ENCODE measurements around the gene ATP6V1B1. TPM values are rescaled to one million over a fixed set of nuclear protein-coding genes. Genes with fewer than 3 reads are reported as not detected.

The ATP6V1B1 gene
- total RNA-seq, 2 experiments from 2014 or later, result not detected

GRCh38 chr2:70902579-70902978, 33.1 kb upstream of the ATP6V1B1 start:
- no peak for ATAC-seq
- Mint-ChIP-seq H3K27me3 (peaks cover 85% of the 10 kb centered on the region), H3K27ac (no peak overlapping the region), H3K9me3 (ENCODE audit: low read depth) (no peaks in the 10 kb centered on the region), H3K4me1 (peaks cover 28% of the 10 kb centered on the region), H3K36me3 (ENCODE audit: low read depth) (no peaks in the 10 kb centered on the region), H3K4me3 (no peak overlapping the region)
- ChIA-PET POLR2A (no interaction called here), CTCF (no interaction called here)
- no peak for DNase-seq
- intact Hi-C loops (cut with DNase I, micrococcal nuclease), result loop anchor here in 1 of 2 experiments (2.0 kb wide), 1 partner anchor 16 kb away; no protein-coding TSS in a partner anchor

GRCh38 chr2:70903171-70903570, 32.5 kb upstream of the ATP6V1B1 start:
- intact Hi-C loops (cut with DNase I, micrococcal nuclease), result loop anchor here in 1 of 2 experiments (2.0 kb wide), 1 partner anchor 16 kb away; no protein-coding TSS in a partner anchor
- CTCF ChIA-PET, result no interaction called here
- ATAC-seq, result no peak
- H3K27me3 Mint-ChIP-seq, result peaks cover 81% of the 10 kb centered on the region
- peaks cover 26% of the 10 kb centered on the region for H3K4me1 Mint-ChIP-seq
- no peak overlapping the region for H3K27ac Mint-ChIP-seq
- no peaks in the 10 kb centered on the region for H3K9me3 Mint-ChIP-seq (ENCODE audit: low read depth)
- H3K4me3 Mint-ChIP-seq, result no peak overlapping the region
- POLR2A ChIA-PET, result no interaction called here
- H3K36me3 Mint-ChIP-seq (ENCODE audit: low read depth), result no peaks in the 10 kb centered on the region
- DNase-seq, result no peak

DNA sequence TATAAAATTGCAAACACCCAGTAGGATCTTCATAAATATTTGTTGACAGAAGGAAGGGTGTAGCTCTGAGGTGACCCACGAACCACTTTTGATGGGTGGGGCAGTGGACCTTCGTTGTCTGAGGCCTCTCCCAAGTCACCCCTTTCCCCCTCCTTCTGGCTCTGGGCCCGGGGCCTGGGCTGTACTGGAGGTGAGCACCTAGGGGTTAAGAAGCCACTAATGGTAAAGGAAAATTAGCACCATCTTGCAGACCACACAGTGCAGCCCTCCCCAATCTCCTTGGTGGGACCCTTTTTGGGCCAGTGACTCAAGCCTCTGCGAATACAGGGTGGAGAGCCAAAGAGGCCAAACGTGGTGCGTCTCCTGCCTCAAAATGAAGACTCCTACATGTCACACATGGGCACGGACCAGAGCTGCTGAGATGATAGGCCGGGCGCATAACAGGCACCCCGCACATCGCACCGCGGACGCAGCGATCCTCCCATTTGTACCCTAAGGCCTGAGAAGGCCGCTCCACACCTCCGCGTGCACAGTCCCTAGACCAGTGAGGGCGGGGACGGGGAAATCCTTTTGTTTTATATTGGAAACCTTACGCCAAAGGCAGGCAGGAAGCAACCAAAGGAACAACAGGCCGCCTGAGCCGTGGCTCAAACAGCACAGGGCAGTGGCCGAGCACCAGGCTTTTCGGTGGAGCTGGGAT, 31.9 kb upstream of the ATP6V1B1 start:
- Mint-ChIP-seq H3K36me3 (ENCODE audit: low read depth) (no peaks in the 10 kb centered on the region), H3K27me3 (peaks cover 81% of the 10 kb centered on the region), H3K9me3 (ENCODE audit: low read depth) (no peaks in the 10 kb centered on the region), H3K27ac (no peak overlapping the region), H3K4me3 (no peak overlapping the region), H3K4me1 (peaks cover 25% of the 10 kb centered on the region)
- ATAC-seq (no peak), DNase-seq (no peak)
- ChIA-PET POLR2A (no interaction called here), CTCF (no interaction called here)
- intact Hi-C loops (cut with DNase I, micrococcal nuclease), result loop anchor here in 1 of 2 experiments (2.0 kb wide), 1 partner anchor 17 kb away; no protein-coding TSS in a partner anchor

GRCh38 chr2:70904371-70905216, 31.1 kb upstream of the ATP6V1B1 start:
- POLR2A ChIA-PET, result interaction anchor here (0.6 kb wide), 1 partner anchor 601 kb away, joined by 3 read pairs; no protein-coding TSS in a partner anchor

DNA sequence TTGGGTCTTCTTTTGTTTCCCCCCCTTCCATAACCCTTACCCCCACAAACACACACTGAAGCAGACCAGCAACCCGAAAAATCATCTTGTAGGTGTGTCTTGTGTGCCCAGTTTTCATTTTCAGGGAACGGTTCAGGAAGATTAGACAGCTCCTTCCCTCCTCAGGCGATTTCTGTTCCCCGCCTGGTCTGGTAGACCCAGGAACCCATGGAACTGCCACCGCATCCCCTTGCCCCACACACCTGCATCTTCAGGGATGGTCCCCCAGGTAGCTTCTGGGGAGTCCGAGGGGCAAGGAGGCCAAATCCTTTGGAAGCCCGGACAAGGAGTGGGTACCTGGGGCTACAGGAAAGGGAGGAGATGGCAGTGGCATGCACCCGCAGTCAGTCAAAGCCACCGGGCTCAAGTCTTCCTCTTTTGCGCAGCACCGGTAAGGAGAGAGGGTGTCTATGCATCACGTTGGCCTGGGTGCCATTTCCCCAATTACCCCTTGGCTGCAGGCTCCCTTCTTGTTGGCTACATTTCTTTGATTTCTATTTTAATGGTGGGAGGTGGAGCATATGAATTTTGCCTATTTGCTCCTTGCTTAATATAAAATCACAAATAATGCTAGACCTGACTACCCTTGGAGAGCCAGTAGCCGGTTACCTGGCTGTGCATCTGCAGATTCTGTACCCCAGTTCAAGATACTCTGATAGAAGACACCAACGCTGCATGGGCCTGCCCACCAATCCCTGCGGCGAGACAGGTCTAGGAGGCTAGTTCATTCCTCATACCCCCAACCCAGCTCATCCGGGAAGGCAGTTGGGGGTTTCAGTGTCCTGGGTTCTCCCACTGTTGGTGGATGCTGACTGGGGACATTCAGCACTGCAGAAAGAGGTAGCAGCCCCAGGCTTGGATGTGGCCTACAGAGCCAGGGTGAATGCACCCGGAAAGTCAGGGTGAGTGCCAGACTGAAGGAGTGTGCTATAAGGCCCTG, 30.0 kb upstream of the ATP6V1B1 start:
- ChIA-PET POLR2A (interaction anchor here (0.6 kb wide), 1 partner anchor 603 kb away, joined by 3 read pairs; no protein-coding TSS in a partner anchor), CTCF (interaction anchor here (1.1 to 1.6 kb wide), 2 partner anchors 34 to 117 kb away, joined by 3 to 7 read pairs; no protein-coding TSS in a partner anchor)
- intact Hi-C loops (cut with DNase I, micrococcal nuclease), result no loop called here
- DNase-seq, result no peak
- Mint-ChIP-seq H3K4me3 (no peak overlapping the region), H3K27me3 (peaks cover 70% of the 10 kb centered on the region), H3K9me3 (ENCODE audit: low read depth) (no peaks in the 10 kb centered on the region), H3K27ac (no peak overlapping the region), H3K36me3 (ENCODE audit: low read depth) (no peaks in the 10 kb centered on the region), H3K4me1 (peaks cover 16% of the 10 kb centered on the region)
- no peak for ATAC-seq

More at GRCh38 chr2:70904371-70905216, 31.1 kb upstream of the ATP6V1B1 start:
- peaks cover 21% of the 10 kb centered on the region for H3K4me1 Mint-ChIP-seq
- CTCF ChIA-PET, result interaction anchor here (0.6 kb wide), 1 partner anchor 44 kb away, joined by 3 read pairs; no protein-coding TSS in a partner anchor
- H3K27me3 Mint-ChIP-seq, result peaks cover 74% of the 10 kb centered on the region
- no peak overlapping the region for H3K4me3 Mint-ChIP-seq
- no peak overlapping the region for H3K27ac Mint-ChIP-seq
- H3K36me3 Mint-ChIP-seq (ENCODE audit: low read depth), result no peaks in the 10 kb centered on the region
- DNase-seq (no peak), ATAC-seq (no peak)
- intact Hi-C loops (cut with DNase I, micrococcal nuclease), result no loop called here
- H3K9me3 Mint-ChIP-seq (ENCODE audit: low read depth), result no peaks in the 10 kb centered on the region

GRCh38 chr2:70906439-70907005, 29.2 kb upstream of the ATP6V1B1 start:
- Mint-ChIP-seq H3K36me3 (ENCODE audit: low read depth) (no peaks in the 10 kb centered on the region), H3K27me3 (peaks cover 70% of the 10 kb centered on the region), H3K4me3 (no peak overlapping the region), H3K9me3 (ENCODE audit: low read depth) (no peaks in the 10 kb centered on the region), H3K4me1 (peaks cover 9% of the 10 kb centered on the region), H3K27ac (no peak overlapping the region)
- POLR2A ChIA-PET, result interaction anchor here (0.6 kb wide), 1 partner anchor 102 kb away, joined by 4 read pairs; no protein-coding TSS in a partner anchor
- no peak for DNase-seq
- intact Hi-C loops (cut with DNase I, micrococcal nuclease), result no loop called here
- no peak for ATAC-seq
- CTCF ChIA-PET, result interaction anchor here (1.1 to 1.6 kb wide), 3 partner anchors 21 to 117 kb away, joined by 3 to 7 read pairs (median 3); no protein-coding TSS in a partner anchor

- Mint-ChIP-seq H3K4me1 (peaks cover 9% of the 10 kb centered on the region), H3K4me3 (peak overlapping the region; percentile 54), H3K36me3 (ENCODE audit: low read depth) (no peaks in the 10 kb centered on the region), H3K9me3 (ENCODE audit: low read depth) (no peaks in the 10 kb centered on the region), H3K27me3 (peaks cover 69% of the 10 kb centered on the region), H3K27ac (no peak overlapping the region)
- DNase-seq (no peak), ATAC-seq (no peak)
- intact Hi-C loops (cut with DNase I, micrococcal nuclease), result loop anchor here in 1 of 2 experiments (2.0 kb wide), 1 partner anchor 19 kb away; no protein-coding TSS in a partner anchor
- ChIA-PET POLR2A (interaction anchor here (0.6 kb wide), 1 partner anchor 103 kb away, joined by 4 read pairs; no protein-coding TSS in a partner anchor), CTCF (interaction anchor here (0.6 to 1.6 kb wide), 7 partner anchors 9 to 134 kb away, joined by 3 to 7 read pairs (median 3); no protein-coding TSS in a partner anchor)
Observed at GRCh38 chr2:70907130-70908057, 28.3 kb upstream of the ATP6V1B1 start.

DNA sequence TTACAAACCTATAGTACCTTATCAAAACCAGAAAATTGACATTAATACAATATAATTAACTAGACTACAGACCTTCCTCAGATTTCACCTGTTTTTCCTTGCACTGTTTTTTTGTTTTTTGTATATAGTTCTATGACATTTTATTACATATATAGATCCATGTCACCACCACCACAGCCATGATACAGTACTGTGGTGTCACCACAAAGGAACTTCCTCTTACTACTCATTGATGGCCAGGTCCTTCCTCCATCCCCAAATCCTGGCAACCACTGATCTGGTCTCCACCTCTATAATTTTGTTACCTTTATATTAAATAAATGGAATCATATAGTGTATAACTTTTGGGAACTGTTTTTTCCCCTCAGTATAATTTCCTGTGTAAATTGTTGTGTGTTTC, 19.4 kb upstream of the ATP6V1B1 start:
- H3K27me3 Mint-ChIP-seq, result peaks cover 25% of the 10 kb centered on the region
- no peak overlapping the region for H3K27ac Mint-ChIP-seq
- no peaks in the 10 kb centered on the region for H3K9me3 Mint-ChIP-seq (ENCODE audit: low read depth)
- H3K4me3 Mint-ChIP-seq, result no peak overlapping the region
- ATAC-seq (no peak), DNase-seq (no peak)
- no peaks in the 10 kb centered on the region for H3K4me1 Mint-ChIP-seq
- H3K36me3 Mint-ChIP-seq (ENCODE audit: low read depth), result no peaks in the 10 kb centered on the region
- ChIA-PET CTCF (interaction anchor here (0.5 to 4.8 kb wide), 7 partner anchors 9 to 574 kb away, joined by 3 to 24 read pairs (median 4); partner anchors contain the start of gene ATP6V1B1), POLR2A (no interaction called here)
- intact Hi-C loops (cut with DNase I, micrococcal nuclease), result no loop called here

DNA sequence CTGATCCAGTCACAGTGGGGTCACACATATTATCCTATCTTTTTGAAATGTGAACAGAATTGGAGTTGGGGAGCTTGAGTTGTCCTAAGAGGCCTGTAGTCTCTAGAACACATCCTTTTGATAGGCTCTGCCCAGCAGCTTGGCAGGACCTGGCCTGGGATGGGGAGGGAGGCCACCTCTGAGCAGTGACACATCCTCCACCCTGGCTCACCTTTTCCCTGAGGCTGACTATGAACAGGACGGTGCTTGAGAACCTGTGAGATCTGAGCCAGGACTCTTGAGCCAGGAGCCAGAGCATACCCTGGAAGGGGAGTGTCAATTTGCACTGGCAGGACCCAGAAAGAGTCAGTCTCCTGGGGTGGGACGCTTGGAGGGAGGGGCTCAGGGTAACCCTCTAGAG, 17.7 kb upstream of the ATP6V1B1 start:
- H3K27ac Mint-ChIP-seq, result no peak overlapping the region
- DNase-seq (no peak), ATAC-seq (no peak)
- H3K4me1 Mint-ChIP-seq, result no peaks in the 10 kb centered on the region
- intact Hi-C loops (cut with DNase I, micrococcal nuclease), result loop anchor here in 1 of 2 experiments (2.0 kb wide), 1 partner anchor 31 kb away; no protein-coding TSS in a partner anchor
- H3K27me3 Mint-ChIP-seq, result peaks cover 14% of the 10 kb centered on the region
- ChIA-PET CTCF (interaction anchor here (0.6 to 4.8 kb wide), 8 partner anchors 16 to 1101 kb away, joined by 3 to 24 read pairs (median 4); partner anchors contain the start of gene ATP6V1B1), POLR2A (no interaction called here)
- no peak overlapping the region for H3K4me3 Mint-ChIP-seq
- H3K9me3 Mint-ChIP-seq (ENCODE audit: low read depth), result no peaks in the 10 kb centered on the region
- no peaks in the 10 kb centered on the region for H3K36me3 Mint-ChIP-seq (ENCODE audit: low read depth)

Data from activated CD4-positive, alpha-beta T cell treated with anti-CD3 and anti-CD28 coated beads for 36 hours (primary cell).